Measurements from ENCODE around the gene HERC2.

HERC2 gene

GRCh38 chr15:28068930-28069329 lies 253.0 kb downstream of the HERC2 start:
- FAIRE-seq, result no peak
- no peak for DNase-seq (ENCODE audit: low spot score)

- FAIRE-seq (no peak), DNase-seq (ENCODE audit: low spot score) (no peak)
These were observed 255.7 kb downstream of the HERC2 start for GRCh38 chr15:28066231-28066630.
